ENCODE measurements around the gene SDK2.
"Not testable (repeated sequence)": the region's sequence is repeated elsewhere in the genome, so short reads cannot be mapped to it uniquely, and the experiment has no call there.

The SDK2 gene

DNA sequence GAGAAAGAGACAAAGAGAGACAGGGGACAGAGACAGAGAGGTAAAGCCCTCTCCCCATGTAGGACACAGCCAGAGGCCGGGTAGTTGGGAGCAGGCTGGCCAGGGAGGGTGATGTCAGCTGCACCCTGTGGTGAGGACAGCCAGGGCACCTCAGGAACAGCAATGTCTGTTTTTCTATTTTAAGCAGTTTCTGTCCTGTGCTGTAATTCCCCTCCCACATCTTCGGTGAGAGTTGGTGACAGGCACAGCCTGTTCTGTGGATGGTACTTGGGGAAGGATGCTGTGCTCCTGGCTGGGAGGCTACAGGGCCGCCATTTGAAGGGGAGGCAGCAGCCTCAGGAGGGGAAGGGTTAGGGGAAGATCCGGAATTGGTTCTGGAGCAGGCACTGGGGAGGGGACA, 163.5 kb downstream of the SDK2 start:
- no peak for DNase-seq (ENCODE audit: low read depth)

DNA sequence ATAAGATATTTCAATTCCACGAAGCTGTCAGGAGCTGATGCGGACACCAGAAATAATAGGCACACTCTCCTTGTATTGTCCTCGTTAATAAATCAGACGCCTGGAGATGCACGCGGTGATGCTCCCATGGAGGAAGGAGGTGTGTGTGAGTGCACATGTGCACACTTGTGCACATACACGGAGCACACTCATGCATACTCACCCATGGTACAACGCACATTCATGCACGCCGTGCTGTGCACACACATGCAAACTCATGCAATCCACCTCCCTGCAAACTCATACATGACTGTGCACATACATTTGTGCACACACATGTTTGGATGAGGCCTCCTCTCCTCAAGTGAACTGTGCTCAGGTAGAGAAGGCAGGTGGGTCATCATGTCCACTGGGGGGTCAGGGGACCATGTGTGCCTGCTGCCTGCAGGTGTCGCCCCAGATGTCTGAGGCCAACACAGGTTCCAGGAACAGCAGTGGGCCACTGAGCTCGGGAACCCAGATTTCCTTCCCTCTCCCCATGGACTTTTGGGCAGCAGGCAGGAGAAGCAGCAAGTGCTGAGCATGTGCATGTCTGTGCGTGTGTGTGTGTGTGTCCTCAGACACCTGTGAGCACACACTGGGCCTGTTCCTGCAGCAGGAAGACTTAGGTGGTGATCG, 165.3 kb downstream of the SDK2 start:
- DNase-seq (ENCODE audit: low read depth), result no peak

- no peak for DNase-seq (ENCODE audit: low read depth)
These were observed 165.9 kb downstream of the SDK2 start for GRCh38 chr17:73478334-73478733.

DNA sequence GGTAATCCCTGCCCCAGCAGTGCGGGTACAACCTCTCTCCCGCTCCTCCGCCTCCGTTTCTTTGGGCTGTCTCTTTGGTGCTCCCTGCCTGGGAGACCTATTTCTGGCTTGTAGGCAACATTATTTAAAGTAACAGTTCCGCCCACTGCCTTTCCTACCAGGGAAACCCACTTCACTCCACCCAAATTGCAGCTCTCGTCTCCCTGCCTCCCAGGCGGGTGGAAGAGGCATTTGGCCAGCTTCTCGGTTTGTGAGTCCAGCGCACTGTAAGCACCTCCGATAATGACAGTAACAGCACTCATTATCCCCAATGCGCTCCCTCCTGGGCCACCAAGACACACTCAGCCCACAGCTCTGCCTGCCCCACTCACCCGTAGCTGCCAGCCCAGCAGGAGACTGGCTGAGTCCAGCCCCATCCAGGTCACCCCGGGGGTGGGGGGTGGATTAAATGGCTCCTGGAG, 167.3 kb downstream of the SDK2 start:
- no peak for DNase-seq (ENCODE audit: low read depth)

- DNase-seq (ENCODE audit: low read depth), result peak; percentile 66
These were observed 169.8 kb downstream of the SDK2 start for GRCh38 chr17:73474370-73474988.

DNA sequence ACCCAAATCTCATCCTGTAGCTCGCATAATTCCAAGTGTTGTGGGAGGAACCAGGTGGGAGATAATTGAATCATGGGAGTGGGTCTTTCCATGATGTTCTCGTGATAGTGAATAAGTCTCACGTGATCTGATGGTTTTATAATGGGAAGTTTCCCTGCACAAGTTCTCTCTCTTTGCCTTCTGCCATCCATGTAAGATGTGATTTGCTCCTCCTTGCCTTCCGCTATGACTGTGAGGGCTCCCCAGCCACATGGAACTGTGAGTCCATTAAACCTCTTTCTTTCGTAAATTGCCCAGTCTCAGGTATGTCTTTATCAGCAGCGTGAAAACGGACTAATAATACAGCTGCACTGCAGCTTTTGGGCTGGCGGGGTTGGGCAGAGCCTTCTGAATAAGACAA, 171.5 kb downstream of the SDK2 start:
- not testable (repeated sequence) for DNase-seq (ENCODE audit: low read depth)

DNA sequence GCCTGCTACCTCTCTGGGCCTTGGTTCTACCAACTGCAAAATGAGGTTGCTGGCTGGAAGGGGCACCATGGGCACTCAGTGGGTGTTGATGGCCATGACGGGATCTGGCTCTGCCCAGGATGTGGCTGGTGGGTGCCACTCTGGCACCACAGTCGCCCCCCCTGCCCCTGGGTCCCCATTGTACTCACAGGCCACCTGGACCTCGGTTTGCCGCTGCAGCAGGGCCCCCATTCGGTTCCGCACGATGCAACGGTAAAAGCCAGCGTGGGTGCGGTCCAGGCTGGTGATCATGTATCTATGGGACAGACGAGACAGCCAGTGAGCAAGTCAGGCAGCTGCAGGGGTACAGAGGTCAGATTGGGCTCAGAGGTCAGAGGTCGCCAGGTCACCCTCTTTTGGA, 172.3 kb downstream of the SDK2 start:
- DNase-seq (ENCODE audit: low read depth), result no peak

DNA sequence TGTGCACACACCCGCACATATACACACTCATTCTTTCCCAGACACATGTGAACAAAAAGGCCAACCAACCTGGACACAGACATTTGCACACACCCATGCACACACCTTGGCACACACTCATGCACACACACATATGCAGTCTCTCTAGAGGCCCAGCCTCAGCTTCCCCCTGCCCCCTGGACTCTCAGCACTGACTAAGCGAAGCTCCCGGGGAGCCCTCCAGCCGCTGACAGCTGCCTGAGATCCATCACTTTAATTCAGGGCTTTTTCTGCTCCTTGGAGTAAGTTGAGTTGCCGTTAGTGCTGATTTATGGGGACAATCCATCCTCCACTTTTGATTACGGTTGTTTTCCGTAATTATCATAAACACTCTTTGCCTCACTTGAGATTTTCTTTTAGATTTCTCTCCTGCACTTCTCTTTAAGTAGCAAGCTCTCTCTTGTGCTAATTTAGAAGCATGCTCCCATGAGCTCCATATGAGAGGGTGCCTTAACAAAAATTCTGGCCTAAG, 173.9 kb downstream of the SDK2 start:
- DNase-seq (ENCODE audit: low read depth), result no peak

GRCh38 chr17:73469311-73469710, 174.9 kb downstream of the SDK2 start:
- no peak for DNase-seq (ENCODE audit: low read depth)

DNA sequence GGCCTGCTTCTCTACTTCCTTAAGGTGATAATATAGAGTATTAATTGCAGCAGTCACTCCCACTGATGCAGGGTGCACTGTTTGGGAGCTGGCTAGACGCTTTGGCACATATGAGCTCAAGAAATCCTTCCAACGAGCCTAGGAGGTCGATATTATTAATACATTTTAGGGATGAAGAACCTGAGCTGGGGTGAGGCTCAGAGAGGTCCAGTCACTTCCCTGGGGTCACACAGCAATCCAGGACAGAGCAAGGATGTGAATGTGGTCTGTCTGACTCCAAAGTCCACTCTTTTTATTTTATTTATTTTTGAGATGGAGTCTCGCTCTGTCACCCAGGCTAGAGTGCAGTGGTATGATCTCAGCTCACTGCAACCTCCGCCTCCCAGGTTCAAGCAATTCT, 176.0 kb downstream of the SDK2 start:
- DNase-seq (ENCODE audit: low read depth), result no peak

GRCh38 chr17:73467651-73468050, 176.6 kb downstream of the SDK2 start:
- no peak for DNase-seq (ENCODE audit: low read depth)

- DNase-seq (ENCODE audit: low read depth), result no peak
These were observed 177.4 kb downstream of the SDK2 start for GRCh38 chr17:73466704-73467433.

DNA sequence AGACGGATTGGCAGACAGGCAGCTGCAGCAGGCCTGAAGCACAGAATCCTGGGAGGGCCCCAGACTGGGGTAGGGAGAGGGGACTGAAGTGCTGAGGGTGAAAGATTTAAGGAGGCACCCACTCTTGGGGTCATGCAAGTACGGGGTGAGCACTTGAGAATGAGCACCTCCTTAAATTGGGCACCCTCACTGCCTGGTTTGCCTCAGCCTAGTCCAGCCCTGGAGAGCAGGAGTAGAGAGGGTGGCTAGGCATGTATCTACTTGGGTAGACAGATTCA, 178.4 kb downstream of the SDK2 start:
- no peak for DNase-seq (ENCODE audit: low read depth)

DNA sequence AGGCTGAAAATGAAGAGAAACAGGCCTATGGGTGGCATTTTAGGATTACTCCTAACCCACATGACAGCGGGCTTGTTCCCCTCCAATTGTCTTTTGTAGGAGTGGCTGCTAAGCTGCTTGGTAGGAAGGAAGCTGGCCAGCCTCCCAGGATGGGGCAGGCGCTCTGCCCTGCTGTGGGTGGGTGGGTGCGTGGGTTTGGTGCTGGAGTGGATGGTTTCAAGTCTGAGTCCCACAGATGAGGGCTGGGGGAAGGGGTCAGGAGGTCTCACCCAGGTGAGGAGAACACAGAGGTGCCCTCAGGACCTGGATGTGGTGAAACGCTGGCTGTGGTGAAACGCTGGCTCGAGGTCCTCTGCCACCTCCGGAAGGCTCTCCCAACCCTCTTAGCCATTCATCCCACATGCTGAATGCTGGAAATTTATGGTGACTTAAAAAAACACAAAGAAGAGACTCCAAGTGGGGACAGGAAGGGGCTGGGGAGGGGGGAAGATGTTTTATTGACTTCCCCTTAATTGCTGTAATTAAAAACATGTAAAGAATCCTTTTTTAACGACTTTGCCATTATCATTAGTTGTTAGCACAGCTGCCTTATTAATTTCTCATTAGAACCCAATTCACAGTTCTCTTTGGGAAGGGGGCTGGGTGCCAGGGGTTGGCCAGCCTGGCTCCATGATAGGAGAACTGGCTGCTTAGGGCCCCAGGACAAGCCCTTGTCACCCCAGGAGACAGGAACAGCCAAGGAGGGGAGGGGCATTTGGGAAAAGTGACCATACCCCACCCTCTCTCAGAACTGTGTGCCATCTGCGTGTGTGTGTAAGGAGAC, 178.9 kb downstream of the SDK2 start:
- no peak for DNase-seq (ENCODE audit: low read depth)

DNA sequence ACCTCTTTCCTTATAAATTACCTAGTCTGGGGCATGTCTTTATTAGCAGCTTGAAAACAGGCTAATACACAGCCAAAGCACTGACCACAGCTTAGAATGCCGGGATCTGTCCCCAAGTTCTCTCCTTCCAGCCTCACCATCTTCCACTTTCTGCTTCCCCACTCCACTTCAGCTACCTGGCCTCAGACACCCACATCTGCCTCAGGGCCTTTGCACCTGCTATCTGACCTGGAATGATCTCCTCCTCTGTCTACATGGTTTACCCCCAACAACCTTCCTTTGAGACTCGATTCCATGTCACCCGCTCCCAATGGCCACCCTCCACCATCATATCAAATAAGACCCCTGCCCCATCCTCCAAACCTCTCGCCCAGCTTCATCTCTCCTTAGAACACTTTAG, 179.8 kb downstream of the SDK2 start:
- no peak for DNase-seq (ENCODE audit: low read depth)

DNA sequence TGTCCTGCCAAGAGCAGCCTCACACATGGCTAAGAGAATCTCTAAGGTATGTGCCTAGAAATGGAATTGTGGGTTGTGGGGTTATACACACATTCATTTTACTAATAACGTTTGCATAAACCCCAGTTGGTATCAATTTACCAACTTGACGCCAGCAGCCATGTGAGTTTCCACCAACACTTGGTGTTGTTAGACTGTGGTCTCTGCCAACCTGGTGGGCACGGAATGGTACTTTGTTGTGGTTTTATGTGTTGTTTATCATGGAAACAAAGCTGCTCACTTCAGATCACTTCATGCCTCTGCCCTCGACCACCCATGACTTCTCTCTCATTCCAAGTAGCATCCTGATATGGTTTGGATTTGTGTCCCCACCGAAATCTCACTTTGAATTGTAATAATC, 180.4 kb downstream of the SDK2 start:
- DNase-seq (ENCODE audit: low read depth), result no peak

DNA sequence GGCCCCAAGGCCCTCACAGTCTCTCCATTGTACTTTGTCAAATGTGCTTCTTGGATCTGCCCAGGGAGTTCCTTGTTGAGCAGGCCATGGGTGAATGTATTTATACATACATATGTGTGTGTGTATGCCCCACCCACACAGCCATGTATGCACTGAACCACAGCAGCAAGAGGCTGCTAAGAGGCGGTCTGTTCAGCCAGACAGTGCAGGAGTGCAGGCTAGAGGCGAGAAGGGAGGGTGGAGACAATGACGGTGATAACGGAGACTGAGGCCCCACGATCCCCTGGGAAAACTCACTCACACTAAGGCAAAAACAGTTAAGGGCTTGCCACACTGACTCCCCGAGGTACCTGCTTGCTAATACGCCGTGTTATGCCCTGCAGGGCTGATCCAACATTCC, 181.4 kb downstream of the SDK2 start:
- no peak for DNase-seq (ENCODE audit: low read depth)

DNA sequence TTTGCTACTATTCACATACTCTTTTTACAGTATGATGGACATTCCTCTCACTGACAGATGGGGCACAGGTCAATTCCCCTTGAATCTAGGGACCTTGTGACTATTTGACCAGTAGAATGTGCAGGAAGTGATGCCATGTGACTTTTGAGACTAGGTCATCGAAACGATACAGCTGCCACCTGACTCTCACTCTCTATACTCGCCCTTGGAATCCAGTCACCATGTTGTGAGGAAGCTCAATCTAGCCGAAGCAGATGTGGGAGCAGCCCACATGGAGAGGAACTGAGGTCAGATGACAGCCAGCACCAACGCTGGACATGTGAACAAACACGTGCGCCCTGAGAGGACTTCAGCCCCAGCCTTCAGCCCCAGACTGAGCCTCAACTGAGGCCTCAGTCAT, 184.3 kb downstream of the SDK2 start:
- DNase-seq (ENCODE audit: low read depth), result no peak

DNA sequence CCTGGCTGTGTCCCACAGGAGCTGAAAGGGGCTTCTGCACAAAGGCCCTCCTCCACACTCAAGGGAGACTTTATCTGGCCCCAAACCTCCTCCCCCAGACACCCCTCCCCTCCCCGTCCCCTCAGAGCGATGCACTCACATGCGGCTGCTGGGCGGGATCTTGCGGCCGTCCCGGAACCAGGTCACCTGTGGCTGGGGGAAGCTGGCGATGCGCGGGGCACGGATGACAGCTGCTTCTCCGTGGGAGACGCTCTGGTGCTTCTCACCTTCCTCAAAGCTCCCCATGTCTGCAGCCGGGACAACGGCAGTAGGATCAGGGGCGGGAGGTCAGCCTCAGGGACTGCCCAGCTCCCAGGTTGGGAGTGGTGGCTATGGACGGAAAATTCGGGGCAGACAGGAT, 188.5 kb downstream of the SDK2 start:
- DNase-seq (ENCODE audit: low read depth), result no peak

- no peak for DNase-seq (ENCODE audit: low read depth)
These were observed 189.1 kb downstream of the SDK2 start for GRCh38 chr17:73455050-73455687.

DNA sequence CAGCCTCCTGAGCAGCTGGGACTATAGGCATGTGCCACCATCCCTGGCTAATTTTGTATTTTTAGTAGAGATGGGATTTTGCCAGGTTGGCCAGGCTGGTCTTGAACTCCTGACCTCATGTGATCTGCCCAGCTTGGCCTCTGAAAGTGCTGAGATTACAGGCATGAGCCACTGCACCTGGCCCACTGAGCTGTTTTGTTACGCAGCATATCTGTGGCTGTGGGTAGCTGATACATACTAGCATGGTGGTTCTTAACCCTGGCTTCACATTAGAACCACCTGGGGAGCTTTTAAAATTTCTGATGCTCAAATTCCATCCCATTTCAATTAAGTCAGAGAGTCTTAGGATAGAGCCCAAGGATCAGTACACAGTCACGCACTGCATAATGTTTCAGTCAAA, 190.8 kb downstream of the SDK2 start:
- not testable (repeated sequence) for DNase-seq (ENCODE audit: low read depth)

DNA sequence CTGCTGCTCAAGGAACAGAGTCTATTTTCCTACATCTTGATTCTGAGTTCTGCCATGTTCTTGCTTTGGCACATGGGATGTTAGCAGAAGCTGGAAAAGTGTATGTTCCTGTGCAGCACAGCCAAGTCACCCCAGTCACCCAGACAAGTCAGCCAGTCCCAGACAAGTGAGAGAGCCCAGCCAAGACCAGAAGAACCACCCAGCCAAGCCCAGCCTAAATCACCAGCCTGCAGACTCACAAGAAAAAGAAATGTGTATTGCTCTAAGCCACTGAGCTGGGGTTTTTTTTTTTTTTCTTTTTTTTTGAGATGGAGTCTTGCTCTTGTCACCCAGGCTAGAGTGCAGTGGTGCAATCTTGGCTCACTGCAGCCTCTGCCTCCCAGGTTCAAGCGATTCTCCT, 191.2 kb downstream of the SDK2 start:
- no peak for DNase-seq (ENCODE audit: low read depth)

Measured in amniotic epithelial cell (primary cell).